HEK293 (cell line): ENCODE data around the gene FIS1.

Experiments
- CTCF ChIA-PET: fragments of 350-600 bp; formaldehyde crosslinking; extraction: SDS; loops from one replicate; lab custom pipeline; 2021; ENCODE audit warnings: antibody characterized with exemption; lab: Yijun Ruan, JAX
- POLR2A ChIA-PET: fragments of 300-600 bp; formaldehyde crosslinking; extraction: SDS; loops from one replicate; lab custom pipeline; 2020; ENCODE audit warnings: antibody characterized with exemption, inconsistent platforms; lab: Yijun Ruan, JAX
- H3K27ac ChIP-seq: fragments of 200-500 bp; sonication (Bioruptor generic); 2 replicates; pipeline ENCODE4 v1.5.1; 2014; ENCODE audit warnings: low read depth, low read length, control low read depth, inconsistent platforms; ENCODE audit errors: extremely low read depth
- H3K36me3 ChIP-seq, 2 experiments: fragments of 200-500 bp in 1 of 2; sonication (Bioruptor generic) in 1 of 2; 1 replicate in 1 of 2; 2 replicates in 1 of 2; pipeline ENCODE4 v1.5.1; 2014 to 2017; ENCODE audit warnings: inconsistent platforms in 2 of 2, low read length in 2 of 2; ENCODE audit not compliant: control insufficient read depth in 2 of 2, insufficient read depth in 1 of 2
- H3K4me1 ChIP-seq: fragments of 200-500 bp; sonication (Bioruptor generic); 2 replicates; pipeline ENCODE4 v1.5.1; 2014; ENCODE audit warnings: mild to moderate bottlenecking, low read length, inconsistent platforms; ENCODE audit not compliant: control insufficient read depth, insufficient read depth
- H3K4me3 ChIP-seq: 2 replicates; pipeline ENCODE4 v1.5.1; 2011; ENCODE audit warnings: low read depth, mild to moderate bottlenecking, control low read depth, low read length, moderate library complexity
- H3K9me3 ChIP-seq: fragments of 200-500 bp; sonication (Bioruptor generic); 2 replicates; pipeline ENCODE4 v1.5.1; 2014; ENCODE audit warnings: low read depth, low read length, inconsistent platforms; ENCODE audit not compliant: control insufficient read depth, insufficient read depth
- GLIS1 ChIP-seq: fragments of 450-650 bp; formaldehyde crosslinking; IDR thresholded peaks from 2 replicates; pipeline ENCODE4 v1.5.1; 2016; ENCODE audit warnings: missing biosample characterization, missing genetic modification characterization
- GLIS2 ChIP-seq: fragments of 450-650 bp; formaldehyde crosslinking; IDR thresholded peaks from 2 replicates; pipeline ENCODE4 v1.5.1; 2016; ENCODE audit warnings: missing biosample characterization, missing genetic modification characterization
- IKZF3 ChIP-seq: fragments of 450-650 bp; IDR thresholded peaks from 2 replicates; pipeline ENCODE4 v1.5.0; 2018; ENCODE audit warnings: missing biosample characterization, mild to moderate bottlenecking, missing genetic modification characterization, moderate library complexity
- OSR2 ChIP-seq: fragments of 450-650 bp; formaldehyde crosslinking; IDR thresholded peaks from 2 replicates; pipeline ENCODE4 v1.5.1; 2016; ENCODE audit warnings: missing biosample characterization, missing genetic modification characterization
- PRDM10 ChIP-seq: fragments of 450-650 bp; formaldehyde crosslinking; IDR thresholded peaks from 2 replicates; pipeline ENCODE4 v1.5.1; 2016; ENCODE audit warnings: missing biosample characterization, missing genetic modification characterization
- SP7 ChIP-seq: fragments of 450-650 bp; formaldehyde crosslinking; IDR thresholded peaks from 2 replicates; pipeline ENCODE4 v1.5.1; 2016; ENCODE audit warnings: missing biosample characterization, missing genetic modification characterization
- ZBTB44 ChIP-seq: fragments of 450-650 bp; IDR thresholded peaks from 2 replicates; pipeline ENCODE4 v1.5.1; 2018; ENCODE audit warnings: missing biosample characterization, mild to moderate bottlenecking, missing genetic modification characterization
- ZBTB7A ChIP-seq: fragments of 450-650 bp; formaldehyde crosslinking; IDR thresholded peaks from 2 replicates; pipeline ENCODE4 v1.5.1; 2016; ENCODE audit warnings: low read depth, missing biosample characterization, missing genetic modification characterization
- ZBTB8A ChIP-seq: fragments of 450-650 bp; formaldehyde crosslinking; IDR thresholded peaks from 2 replicates; pipeline ENCODE4 v1.5.1; 2016; ENCODE audit warnings: missing biosample characterization, missing genetic modification characterization
- ZNF211 ChIP-seq: fragments of 450-650 bp; formaldehyde crosslinking; IDR thresholded peaks from 2 replicates; pipeline ENCODE4 v1.5.1; 2016; ENCODE audit warnings: low read depth, missing biosample characterization, missing genetic modification characterization
- ZNF239 ChIP-seq: fragments of 450-650 bp; formaldehyde crosslinking; IDR thresholded peaks from 2 replicates; pipeline ENCODE4 v1.5.1; 2016; ENCODE audit warnings: missing biosample characterization, missing genetic modification characterization
- ZNF423 ChIP-seq: fragments of 450-650 bp; formaldehyde crosslinking; IDR thresholded peaks from 2 replicates; pipeline ENCODE4 v1.5.1; 2016; ENCODE audit warnings: missing biosample characterization, missing genetic modification characterization
- ZNF449 ChIP-seq: fragments of 450-650 bp; formaldehyde crosslinking; IDR thresholded peaks from 2 replicates; pipeline ENCODE4 v1.5.1; 2017; ENCODE audit warnings: missing biosample characterization, mild to moderate bottlenecking, missing genetic modification characterization, moderate library complexity
- ZNF501 ChIP-seq: fragments of 450-650 bp; formaldehyde crosslinking; IDR thresholded peaks from 2 replicates; pipeline ENCODE4 v1.5.1; 2016; ENCODE audit warnings: missing biosample characterization, missing genetic modification characterization
- ZNF518A ChIP-seq: fragments of 450-650 bp; formaldehyde crosslinking; conservative IDR thresholded peaks from 2 replicates; pipeline ENCODE4 v1.5.1; 2016; ENCODE audit warnings: low read depth, missing biosample characterization, missing genetic modification characterization
- ZNF561 ChIP-seq: fragments of 450-650 bp; IDR thresholded peaks from 2 replicates; pipeline ENCODE4 v1.5.1; 2018; ENCODE audit warnings: missing biosample characterization, missing genetic modification characterization, borderline replicate concordance
- ZNF664 ChIP-seq: fragments of 450-650 bp; formaldehyde crosslinking; IDR thresholded peaks from 2 replicates; pipeline ENCODE4 v1.5.1; 2016; ENCODE audit warnings: missing biosample characterization, missing genetic modification characterization
- ZNF777 ChIP-seq: fragments of 450-650 bp; formaldehyde crosslinking; IDR thresholded peaks from 2 replicates; pipeline ENCODE4 v1.5.1; 2017; ENCODE audit warnings: missing biosample characterization, missing genetic modification characterization, borderline replicate concordance
- ZNF785 ChIP-seq: fragments of 450-650 bp; formaldehyde crosslinking; IDR thresholded peaks from 2 replicates; pipeline ENCODE4 v1.5.1; 2016; ENCODE audit warnings: missing biosample characterization, missing genetic modification characterization
- ZSCAN4 ChIP-seq: fragments of 450-650 bp; formaldehyde crosslinking; IDR thresholded peaks from 2 replicates; pipeline ENCODE4 v1.5.1; 2017; ENCODE audit warnings: missing biosample characterization, missing genetic modification characterization

The FIS1 gene

GRCh38 chr7:101248276-101248675 is 3.4 kb upstream of the FIS1 start:
- TF ChIP-seq ZNF664 (tag by site-specific recombination), result peak; percentile 96
- TF ChIP-seq ZSCAN4, result no peak
- no peak for TF ChIP-seq ZNF239
- peaks cover 2% of the 10 kb centered on the region; the same call in 1 of the 2 replicates for H3K4me1 ChIP-seq
- H3K36me3 ChIP-seq, result peaks cover 0 to 13% of the 10 kb centered on the region in 2 experiments; a peak in 2 of 3 replicates
- no peak overlapping the region for H3K4me3 ChIP-seq
- ChIA-PET POLR2A (interaction anchor here (0.6 kb wide), 1 partner anchor 368 kb away, joined by 9 read pairs; no protein-coding TSS in a partner anchor), CTCF (interaction anchor here (0.6 to 2.3 kb wide), 3 partner anchors 34 to 1424 kb away, joined by 3 to 10 read pairs (median 4); no protein-coding TSS in a partner anchor)
- no peaks in the 10 kb centered on the region for H3K9me3 ChIP-seq
- H3K27ac ChIP-seq, result no peak overlapping the region

- no peaks in the 10 kb centered on the region for H3K9me3 ChIP-seq
- CTCF ChIA-PET, result interaction anchor here (0.6 to 3.9 kb wide), 11 partner anchors 9 to 1036 kb away, joined by 3 to 40 read pairs (median 13); partner anchors contain the start of genes PLOD3, TRIM56 and ZNHIT1
- H3K27ac ChIP-seq, result peak overlapping the region; percentile 53; the same call in 1 of the 2 replicates
- H3K36me3 ChIP-seq, result peaks cover 0 to 26% of the 10 kb centered on the region in 2 experiments; a peak in 2 of 3 replicates
- H3K4me1 ChIP-seq, result peaks cover 2% of the 10 kb centered on the region; the same call in 1 of the 2 replicates
- H3K4me3 ChIP-seq, result peak overlapping the region; percentile 73
- POLR2A ChIA-PET, result interaction anchor here (1.9 to 3.3 kb wide), 3 partner anchors 28 to 101 kb away, joined by 6 to 23 read pairs (median 8); partner anchors contain the start of genes PLOD3 and ZNHIT1
- TF ChIP-seq OSR2 (tag by site-specific recombination) (0 out of 2 replicates have a peak, but pooled peaks have one; percentile 0), ZNF449 (peak; percentile 87), ZNF211 (tag by site-specific recombination) (no peak), SP7 (tag by site-specific recombination) (peak; percentile 61; the same call in 1 of the 2 replicates), PRDM10 (tag by site-specific recombination) (peak; percentile 99), IKZF3 (tag by site-specific recombination) (peak; percentile 91), ZBTB44 (tag by site-specific recombination) (no peak), ZNF423 (tag by site-specific recombination) (0 out of 2 replicates have a peak, but pooled peaks have one; percentile 52), ZNF561 (tag by site-specific recombination) (no peak; the same call in 1 of the 2 replicates), ZBTB8A (tag by site-specific recombination) (0 out of 2 replicates have a peak, but pooled peaks have one; percentile 35), GLIS1 (tag by site-specific recombination) (peak; percentile 65), ZNF777 (tag by site-specific recombination) (no peak), GLIS2 (tag by site-specific recombination) (peak; percentile 80), ZNF501 (0 out of 2 replicates have a peak, but pooled peaks have one; percentile 11), ZNF518A (tag by site-specific recombination) (0 out of 2 replicates have a peak, but pooled peaks have one; percentile 23), ZBTB7A (tag by site-specific recombination) (0 out of 2 replicates have a peak, but pooled peaks have one; percentile 34), ZNF785 (tag by site-specific recombination) (no peak)
Measured at GRCh38 chr7:101245147-101245668, 327 bp upstream of the FIS1 start.
